Prostate gland (tissue), 2 donors: ENCODE measurements around the gene RIMBP2.

Experiments
- CTCF ChIP-seq, 4 experiments: fragments of 200-600 bp in 2 of 4; fragments of 450-650 bp in 2 of 4; sonication (generic) in 2 of 4; IDR thresholded peaks; 1 replicate in 3 of 4; 2 replicates in 1 of 4; pipeline ENCODE4 v1.5.1; 2016 to 2019; ENCODE audit warnings: antibody characterized with exemption in 4 of 4, mild to moderate bottlenecking in 2 of 4, moderate library complexity in 2 of 4
- POLR2A ChIP-seq: fragments of 450-650 bp; IDR thresholded peaks from one replicate; pipeline ENCODE4 v1.6.1; 2016; ENCODE audit warnings: antibody characterized with exemption, mild to moderate bottlenecking

- TF ChIP-seq POLR2A (no peak), CTCF (IDR thresholded peaks at IDR 0.05) (no peak)
Observed at GRCh38 chr12:130601327-130601726, 114.8 kb downstream of the RIMBP2 start.
